Measurements from ENCODE around the gene GXYLT1. TPM values are rescaled to one million over a fixed set of nuclear protein-coding genes. Genes with fewer than 3 reads are reported as not detected.
A peak's percentile ranks its signal among the peaks of the same experiment; 100 is the strongest.

GXYLT1 gene
- total and polyA plus RNA-seq, 11 donors, result 1.4 to 8.3 (median 4.8) TPM

GRCh38 chr12:42162965-42163364 is 18.3 kb upstream of the GXYLT1 start:
- TF ChIP-seq, protein P1, sequence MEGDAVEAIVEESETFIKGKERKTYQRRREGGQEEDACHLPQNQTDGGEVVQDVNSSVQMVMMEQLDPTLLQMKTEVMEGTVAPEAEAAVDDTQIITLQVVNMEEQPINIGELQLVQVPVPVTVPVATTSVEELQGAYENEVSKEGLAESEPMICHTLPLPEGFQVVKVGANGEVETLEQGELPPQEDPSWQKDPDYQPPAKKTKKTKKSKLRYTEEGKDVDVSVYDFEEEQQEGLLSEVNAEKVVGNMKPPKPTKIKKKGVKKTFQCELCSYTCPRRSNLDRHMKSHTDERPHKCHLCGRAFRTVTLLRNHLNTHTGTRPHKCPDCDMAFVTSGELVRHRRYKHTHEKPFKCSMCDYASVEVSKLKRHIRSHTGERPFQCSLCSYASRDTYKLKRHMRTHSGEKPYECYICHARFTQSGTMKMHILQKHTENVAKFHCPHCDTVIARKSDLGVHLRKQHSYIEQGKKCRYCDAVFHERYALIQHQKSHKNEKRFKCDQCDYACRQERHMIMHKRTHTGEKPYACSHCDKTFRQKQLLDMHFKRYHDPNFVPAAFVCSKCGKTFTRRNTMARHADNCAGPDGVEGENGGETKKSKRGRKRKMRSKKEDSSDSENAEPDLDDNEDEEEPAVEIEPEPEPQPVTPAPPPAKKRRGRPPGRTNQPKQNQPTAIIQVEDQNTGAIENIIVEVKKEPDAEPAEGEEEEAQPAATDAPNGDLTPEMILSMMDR (IDR thresholded peaks at IDR 0.05), result no peak
- TF ChIP-seq POLR2A (IDR thresholded peaks at IDR 0.05), result no peak
- H3K4me1 ChIP-seq, result peaks cover 0 to 25% (median 9%) of the 10 kb centered on the region in 12 donors
- no peak overlapping the region for H3K27ac ChIP-seq
- peaks cover 0 to 39% (median 28%) of the 10 kb centered on the region in 9 donors for H3K36me3 ChIP-seq
- DNase-seq (no peak), ATAC-seq (peak in 1 of 4 donors; percentile 22)
- H3K4me3 ChIP-seq, result no peak overlapping the region
- intact Hi-C loops (cut with DNase I), result no loop called here
- H3K27me3 ChIP-seq, result no peaks in the 10 kb centered on the region
- no peaks in the 10 kb centered on the region for H3K9me3 ChIP-seq
- WGBS, 4 donors, result 67 to 76% (median 72%) methylated on average over 1 of the region's 1 CpG

GRCh38 chr12:42162193-42162592 is 17.5 kb upstream of the GXYLT1 start:
- Histone ChIP-seq H3K4me1 (peaks cover 0 to 25% (median 9%) of the 10 kb centered on the region in 12 donors), H3K36me3 (peaks cover 0 to 47% (median 28%) of the 10 kb centered on the region in 9 donors), H3K9me3 (no peaks in the 10 kb centered on the region), H3K27ac (no peak overlapping the region), H3K4me3 (no peak overlapping the region), H3K27me3 (no peaks in the 10 kb centered on the region)
- no peak for DNase-seq
- no peak for TF ChIP-seq POLR2A (IDR thresholded peaks at IDR 0.05)
- TF ChIP-seq, protein P1 (IDR thresholded peaks at IDR 0.05), result no peak
- intact Hi-C loops (cut with DNase I), result no loop called here
- no peak for ATAC-seq

- WGBS, 4 donors, result 82 to 95% (median 89%) methylated on average over 1 of the region's 1 CpG
- ATAC-seq, result no peak
- intact Hi-C loops (cut with DNase I), result no loop called here
These were observed 16.9 kb upstream of the GXYLT1 start for GRCh38 chr12:42161529-42161928.

DNA sequence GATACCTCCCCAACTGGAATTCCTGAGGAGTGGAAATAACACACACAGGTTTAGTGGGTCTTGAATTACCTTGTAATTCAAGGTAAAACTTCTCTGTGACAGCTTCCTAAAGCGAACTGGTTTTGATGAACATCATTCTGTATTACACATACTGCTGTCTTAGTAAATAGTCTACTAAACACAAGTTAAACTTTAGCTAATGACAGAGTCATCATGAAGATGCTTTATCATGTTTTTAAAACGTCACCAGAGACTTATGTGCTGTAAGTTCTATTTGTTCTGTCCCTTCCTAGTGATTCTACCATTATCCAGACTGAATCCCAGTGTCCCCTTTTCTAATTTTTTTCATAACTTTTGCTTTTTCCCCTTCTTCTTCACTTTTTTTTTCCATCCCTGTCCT is 11.6 kb upstream of the GXYLT1 start:
- H3K4me1 ChIP-seq, result no peaks in the 10 kb centered on the region
- WGBS, 4 donors, result 57 to 87% (median 71%) methylated on average over 2 of the region's 2 CpGs
- DNase-seq, result no peak
- H3K27ac ChIP-seq, result no peak overlapping the region
- ATAC-seq, result no peak
- no peaks in the 10 kb centered on the region for H3K9me3 ChIP-seq
- TF ChIP-seq, protein P1 (IDR thresholded peaks at IDR 0.05), result no peak
- TF ChIP-seq POLR2A (IDR thresholded peaks at IDR 0.05), result no peak
- H3K36me3 ChIP-seq, result peaks cover 0 to 45% (median 24%) of the 10 kb centered on the region in 9 donors
- no peaks in the 10 kb centered on the region for H3K27me3 ChIP-seq
- intact Hi-C loops (cut with DNase I), result no loop called here
- H3K4me3 ChIP-seq, result no peak overlapping the region

More at GRCh38 chr12:42161529-42161928, 16.9 kb upstream of the GXYLT1 start:
- Histone ChIP-seq H3K27ac (no peak overlapping the region), H3K4me3 (no peak overlapping the region), H3K9me3 (no peaks in the 10 kb centered on the region), H3K36me3 (peaks cover 0 to 48% (median 28%) of the 10 kb centered on the region in 9 donors), H3K4me1 (peaks cover 0 to 25% (median 9%) of the 10 kb centered on the region in 12 donors), H3K27me3 (no peaks in the 10 kb centered on the region)
- no peak for DNase-seq
- no peak for TF ChIP-seq POLR2A (IDR thresholded peaks at IDR 0.05)
- TF ChIP-seq, protein P1 (IDR thresholded peaks at IDR 0.05), result no peak

Data from heart left ventricle (tissue), 16 donors.